Motor neuron (in vitro differentiated cells): Measurements from ENCODE around the gene AMBN. TPM values are rescaled to one million over a fixed set of nuclear protein-coding genes. Genes with fewer than 3 reads are reported as not detected.

ENCODE experiments used
- ATAC-seq, 8 experiments: fragments of 200-7000 bp; cut with Tn5 transposase; replicated peaks in 6 of 8; 2 replicates each; pipeline ENCODE4 v1.8.0; 2021; ENCODE audit warnings: mild to moderate bottlenecking in 8 of 8, moderate library complexity in 8 of 8
- H3K27ac ChIP-seq, 2 donors: fragments of 250-450 bp; sonication (Bioruptor Pico); 2 replicates each; pipeline ENCODE4 v1.9.0; 2021; ENCODE audit warnings: antibody characterized with exemption in 2 of 2, mild to moderate bottlenecking in 2 of 2, moderate library complexity in 1 of 2
- H3K4me1 ChIP-seq, 2 donors: fragments of 250-450 bp; sonication (Bioruptor Pico); replicated peaks in 1 of 2; 2 replicates each; pipeline ENCODE4 v1.6.1; 2021; ENCODE audit warnings: antibody characterized with exemption in 2 of 2, mild to moderate bottlenecking in 2 of 2, moderate library complexity in 1 of 2
- H3K4me3 ChIP-seq, 5 donors: fragments of 250-450 bp; sonication (Bioruptor Pico); 2 replicates each; pipeline ENCODE4 v1.9.0; 2021; ENCODE audit warnings: antibody characterized with exemption in 5 of 5, mild to moderate bottlenecking in 5 of 5, moderate library complexity in 4 of 5
- WGBS, 10 experiments: fragments of 450-650 bp; shearing (Covaris generic); methylation state at CpG; one replicate each; pipeline ENCODE4 v1.0.0; 2022; 5-methylcytosine and 5-hydroxymethylcytosine counted together
- in situ Hi-C, 9 experiments: fragments of 400-800 bp; cut with MboI; loops; one replicate each; pipeline ENCODE4 v1.15.0; 2021; ENCODE audit warnings: low sequenced_read_pairs in 9 of 9, low pct_unique_long_range_greater_than_20kb in 2 of 9; ENCODE audit not compliant: unreplicated experiment in 9 of 9
- total RNA-seq, 8 experiments: library from RNA; unstranded; fragments of 300-600 nt; gene quantifications; 2 replicates each; pipeline versions ENCODE4 v1.2.3 to v1.2.4, GENCODE V29; 2022

Gene AMBN
- total RNA-seq, 8 experiments from 2014 or later = 0.14 to 0.28 (median 0.19) TPM; not detected in 4

GRCh38 chr4:70651864-70652506, 59.9 kb downstream of the AMBN start:
- peak in 5 of 8 experiments; percentile 33 to 77 (median 53) for ATAC-seq
- no peaks in the 10 kb centered on the region for H3K4me1 ChIP-seq
- WGBS, 10 experiments = 0 to 60% (median 29%) methylated on average over 1 to 4 of the region's 4 CpGs
- H3K4me3 ChIP-seq = no peak overlapping the region
- no peak overlapping the region for H3K27ac ChIP-seq
- in situ Hi-C loops = loop anchor here in 1 of 9 experiments (25.0 kb wide), 1 partner anchor 1060 kb away; no protein-coding TSS in a partner anchor

GRCh38 chr4:70654605-70655011, 62.6 kb downstream of the AMBN start:
- 71 to 100% (median 84%) methylated on average over 2 to 5 of the region's 5 CpGs; no CpG with 5 or more reads in 2 of the 10 experiments for WGBS, 10 experiments
- H3K4me3 ChIP-seq = no peak overlapping the region
- no peak for ATAC-seq
- in situ Hi-C loops = loop anchor here in 1 of 9 experiments (25.0 kb wide), 1 partner anchor 1058 kb away; no protein-coding TSS in a partner anchor
- H3K27ac ChIP-seq = no peak overlapping the region
- no peaks in the 10 kb centered on the region for H3K4me1 ChIP-seq

Other genes with a start within 250 kb of the AMBN start
- gene SMR3A, start 231.5 kb upstream of the AMBN start, total RNA-seq = 1 to 10 TPM in 1 of 8 experiments, under 1 TPM in 2, not detected in 5; 0.80 to 1.2 (median 0.97) TPM
- 1 to 10 TPM in 1 of 8 experiments, under 1 TPM in 3, not detected in 4; 0.32 to 1.8 (median 0.63) TPM for gene SMR3B, start 209.1 kb upstream of the AMBN start, total RNA-seq
- gene OPRPN, start 194.3 kb upstream of the AMBN start, total RNA-seq = 1 to 10 TPM in 1 of 8 experiments, under 1 TPM in 3, not detected in 4; 0.41 to 2.5 (median 0.51) TPM
- 1 to 10 TPM in 1 of 8 experiments, under 1 TPM in 5, not detected in 2; 0.20 to 1.3 (median 0.44) TPM for gene MUC7, start 120.1 kb upstream of the AMBN start, total RNA-seq
- gene AMTN, start 73.7 kb upstream of the AMBN start, total RNA-seq = 10 to 100 TPM in 1 of 8 experiments, 1 to 10 TPM in 1, under 1 TPM in 1, not detected in 5; 0.46 to 55.5 (median 2.6) TPM
- gene ENAM, start 36.5 kb downstream of the AMBN start, total RNA-seq = under 1 TPM in 6 of 8 experiments, not detected in 2; 0.05 to 0.33 (median 0.14) TPM
- not detected for gene JCHAIN, start 74.3 kb downstream of the AMBN start, total RNA-seq
- gene UTP3, start 96.3 kb downstream of the AMBN start, total RNA-seq = 10 to 100 TPM; 16.0 to 47.3 (median 27.0) TPM
- gene RUFY3, start 129.7 kb downstream of the AMBN start, total RNA-seq = 100 to 1,000 TPM in 5 of 8 experiments, 10 to 100 TPM in 3; 34.1 to 227 (median 185) TPM
- gene GRSF1, start 247.6 kb downstream of the AMBN start, total RNA-seq = 10 to 100 TPM; 43.0 to 99.5 (median 66.4) TPM